H9 (cell line): ENCODE data around the gene LPP. TPM values are rescaled to one million over a fixed set of nuclear protein-coding genes. Genes with fewer than 3 reads are reported as not detected.

Experiments
- DNase-seq: peaks from one replicate; pipeline ENCODE4 v3.0.0-alpha.2; 2017
- H2AFZ ChIP-seq: one replicate; pipeline ENCODE4 v1.6.1; 2013; ENCODE audit warnings: mild to moderate bottlenecking, low read length, control low read depth, moderate library complexity
- H2AK5ac ChIP-seq: 2 replicates; pipeline ENCODE4 v1.6.1; 2013; ENCODE audit warnings: low read length, control low read depth, mixed read lengths; ENCODE audit not compliant: insufficient read length
- H2BK120ac ChIP-seq: one replicate; pipeline ENCODE4 v1.6.1; 2013; ENCODE audit warnings: low read depth, mild to moderate bottlenecking, low read length, control low read depth, inconsistent platforms; ENCODE audit not compliant: poor library complexity, severe bottlenecking
- H2BK12ac ChIP-seq: 2 replicates; pipeline ENCODE4 v1.6.1; 2013; ENCODE audit warnings: low read length, control low read depth, mixed read lengths, low read depth; ENCODE audit not compliant: insufficient read length
- H2BK15ac ChIP-seq: 2 replicates; pipeline ENCODE4 v1.6.1; 2013; ENCODE audit warnings: low read depth, low read length, control low read depth
- H2BK20ac ChIP-seq: one replicate; pipeline ENCODE4 v1.6.1; 2013; ENCODE audit warnings: low read depth, mild to moderate bottlenecking, low read length, control low read depth, inconsistent platforms; ENCODE audit not compliant: poor library complexity, severe bottlenecking
- H2BK5ac ChIP-seq: 2 replicates; pipeline ENCODE4 v1.6.1; 2013; ENCODE audit warnings: low read length, control low read depth, mixed read lengths; ENCODE audit not compliant: insufficient read length
- H3K14ac ChIP-seq: 2 replicates; pipeline ENCODE4 v1.6.1; 2013; ENCODE audit warnings: low read length, control low read depth; ENCODE audit not compliant: insufficient read depth
- H3K18ac ChIP-seq: 2 replicates; pipeline ENCODE4 v1.6.1; 2013; ENCODE audit warnings: low read depth, mild to moderate bottlenecking, mixed read lengths, low read length, control low read depth; ENCODE audit not compliant: insufficient read length
- H3K23ac ChIP-seq: 2 replicates; pipeline ENCODE4 v1.6.1; 2013; ENCODE audit warnings: low read length, control low read depth, mixed read lengths, low read depth; ENCODE audit not compliant: insufficient read length
- H3K23me2 ChIP-seq: 2 replicates; pipeline ENCODE4 v1.6.1; 2013; ENCODE audit warnings: low read depth, mild to moderate bottlenecking, mixed read lengths, low read length, control low read depth; ENCODE audit not compliant: insufficient read length, poor library complexity, severe bottlenecking
- H3K27ac ChIP-seq: 2 replicates; pipeline ENCODE4 v1.5.1; 2013; ENCODE audit warnings: low read length, control low read depth, mixed read lengths, low read depth; ENCODE audit not compliant: insufficient read length
- H3K27me3 ChIP-seq: 2 replicates; pipeline ENCODE4 v1.6.1; 2013; ENCODE audit warnings: low read length, control low read depth, inconsistent platforms; ENCODE audit not compliant: insufficient read depth
- H3K4ac ChIP-seq: 2 replicates; pipeline ENCODE4 v1.6.1; 2013; ENCODE audit warnings: low read depth, mild to moderate bottlenecking, control low read depth, inconsistent platforms, low read length, moderate library complexity
- H3K4me1 ChIP-seq: 2 replicates; pipeline ENCODE4 v1.6.1; 2013; ENCODE audit warnings: low read length, control low read depth, inconsistent platforms; ENCODE audit not compliant: insufficient read depth
- H3K4me2 ChIP-seq: 2 replicates; pipeline ENCODE4 v1.6.1; 2013; ENCODE audit warnings: low read length, control low read depth, mixed read lengths; ENCODE audit not compliant: insufficient read length, insufficient read depth
- H3K56ac ChIP-seq: 2 replicates; pipeline ENCODE4 v1.6.1; 2013; ENCODE audit warnings: low read depth, mild to moderate bottlenecking, mixed read lengths, low read length, control low read depth; ENCODE audit not compliant: insufficient read length
- H3K79me1 ChIP-seq: 2 replicates; pipeline ENCODE4 v1.6.1; 2013; ENCODE audit warnings: low read depth, mild to moderate bottlenecking, moderate library complexity, low read length, control low read depth, inconsistent platforms; ENCODE audit not compliant: insufficient read depth, poor library complexity, severe bottlenecking
- H3K79me2 ChIP-seq: 2 replicates; pipeline ENCODE4 v1.6.1; 2013; ENCODE audit warnings: low read length, control low read depth, inconsistent platforms; ENCODE audit not compliant: insufficient read depth
- H3K9ac ChIP-seq: 2 replicates; pipeline ENCODE4 v1.6.1; 2013; ENCODE audit warnings: low read length, control low read depth, mixed read lengths; ENCODE audit not compliant: insufficient read length; ENCODE audit errors: extremely low read depth
- H3K9me3 ChIP-seq: one replicate; pipeline ENCODE4 v1.6.1; 2013; ENCODE audit warnings: low read depth, low read length, inconsistent platforms; ENCODE audit not compliant: control insufficient read depth
- H3T11ph ChIP-seq: one replicate; pipeline ENCODE4 v1.6.1; 2013; ENCODE audit warnings: mild to moderate bottlenecking, low read length, control low read depth, inconsistent platforms
- H4K20me1 ChIP-seq: one replicate; pipeline ENCODE4 v1.6.1; 2013; ENCODE audit not compliant: control insufficient read depth, insufficient read length, insufficient read depth
- H4K5ac ChIP-seq: 2 replicates; pipeline ENCODE4 v1.6.1; 2013; ENCODE audit warnings: low read depth, mild to moderate bottlenecking, mixed read lengths, low read length, control low read depth; ENCODE audit not compliant: insufficient read length
- H4K8ac ChIP-seq: replicated peaks from 2 replicates; pipeline ENCODE4 v1.6.1; 2013; ENCODE audit warnings: low read length, control low read depth, mixed read lengths, low read depth; ENCODE audit not compliant: insufficient read length
- H4K91ac ChIP-seq: 2 replicates; pipeline ENCODE4 v1.6.1; 2013; ENCODE audit warnings: low read depth, mild to moderate bottlenecking, moderate library complexity, mixed read lengths, low read length, control low read depth; ENCODE audit not compliant: insufficient read length
- H3K27ac Mint-ChIP-seq, 3 experiments: 2 replicates in 2 of 3; 3 replicates in 1 of 3; pipeline ENCODE4 v1.8.0; 2020 to 2021; ENCODE audit warnings: mixed read lengths in 3 of 3, mild to moderate bottlenecking in 1 of 3, moderate library complexity in 1 of 3
- H3K27me3 Mint-ChIP-seq: 2 replicates; pipeline ENCODE4 v1.8.0; 2021; ENCODE audit warnings: low read depth, mild to moderate bottlenecking, moderate library complexity, mixed read lengths
- H3K36me3 Mint-ChIP-seq, 3 experiments: 2 replicates in 2 of 3; 3 replicates in 1 of 3; pipeline ENCODE4 v1.8.0; 2020 to 2021; ENCODE audit warnings: low read depth in 3 of 3, mixed read lengths in 3 of 3; ENCODE audit not compliant: insufficient read depth in 1 of 3
- H3K4me1 Mint-ChIP-seq, 2 experiments: 2 replicates each; pipeline ENCODE4 v1.8.0; 2020; ENCODE audit warnings: mixed read lengths in 2 of 2
- H3K4me3 Mint-ChIP-seq, 2 experiments: 2 replicates in 1 of 2; 3 replicates in 1 of 2; pipeline ENCODE4 v1.8.0; 2020 to 2021; ENCODE audit warnings: mild to moderate bottlenecking in 2 of 2, mixed read lengths in 2 of 2, moderate library complexity in 1 of 2
- H3K9me3 Mint-ChIP-seq, 2 experiments: 2 replicates in 1 of 2; 3 replicates in 1 of 2; pipeline ENCODE4 v1.8.0; 2020; ENCODE audit warnings: mild to moderate bottlenecking in 2 of 2, mixed read lengths in 2 of 2, moderate library complexity in 1 of 2
- CTCF ChIP-seq: fragments of 200-600 bp; sonication (generic); conservative IDR thresholded peaks from 3 replicates; pipeline ENCODE4 v1.8.0; 2021; ENCODE audit warnings: antibody characterized with exemption, mild to moderate bottlenecking
- WGBS: extraction: QIAGEN DNeasy Blood & Tissue Kit; methylation state at CpG from one replicate; pipeline ENCODE4 v1.1.7; 2013; ENCODE audit warnings: missing lambda C conversion rate, low lambda C conversion rate, mixed read lengths; ENCODE audit not compliant: insufficient read length; ENCODE audit errors: extremely low coverage; 5-methylcytosine and 5-hydroxymethylcytosine counted together
- total RNA-seq: library from RNA; stranded (reverse); gene quantifications from 2 replicates; pipeline ENCODE4 v1.2.1, GENCODE V29; 2021

Gene LPP
- total RNA-seq, 1 experiment from 2014 or later, result 64.6 TPM

GRCh38 chr3:188215129-188215528 is 61.2 kb downstream of the LPP start:
- no peaks in the 10 kb centered on the region for H3K9me3 ChIP-seq
- Mint-ChIP-seq H3K9me3 (no peaks in the 10 kb centered on the region), H3K4me3 (no peak overlapping the region; a peak in 1 of 5 replicates), H3K27ac (no peak overlapping the region), H3K36me3 (peaks cover 0 to 5% (median 0%) of the 10 kb centered on the region in 3 experiments; a peak in 3 of 7 replicates), H3K4me1 (peaks cover 31 to 32% of the 10 kb centered on the region in 2 experiments), H3K27me3 (no peaks in the 10 kb centered on the region)
- no peak overlapping the region for H2BK5ac ChIP-seq
- no peaks in the 10 kb centered on the region for H3K79me1 ChIP-seq
- H3K9ac ChIP-seq, result no peak overlapping the region
- H2BK12ac ChIP-seq, result no peak overlapping the region
- H3K27me3 ChIP-seq, result no peaks in the 10 kb centered on the region
- H2BK20ac ChIP-seq, result no peak overlapping the region
- H2BK120ac ChIP-seq, result no peak overlapping the region
- H3K23me2 ChIP-seq, result no peaks in the 10 kb centered on the region
- peaks cover 8% of the 10 kb centered on the region; the same call in 1 of the 2 replicates for H3K79me2 ChIP-seq
- no peak for TF ChIP-seq CTCF
- no peak overlapping the region for H2AK5ac ChIP-seq
- H3K4ac ChIP-seq, result no peak overlapping the region
- no peaks in the 10 kb centered on the region for H4K20me1 ChIP-seq
- no peak overlapping the region for H3K23ac ChIP-seq
- H2AFZ ChIP-seq, result no peak overlapping the region
- no CpG with 5 or more reads among the region's 2 CpGs for WGBS
- no peak overlapping the region for H3K4me2 ChIP-seq
- no peak overlapping the region for H2BK15ac ChIP-seq
- H3K4me1 ChIP-seq, result peaks cover 12% of the 10 kb centered on the region
- H3K27ac ChIP-seq, result no peak overlapping the region
- H4K5ac ChIP-seq, result no peak overlapping the region
- no peak for DNase-seq
- H3K56ac ChIP-seq, result no peak overlapping the region
- no peak overlapping the region for H4K91ac ChIP-seq
- H4K8ac ChIP-seq, result no peak overlapping the region
- H3T11ph ChIP-seq, result no peak overlapping the region
- no peak overlapping the region for H3K14ac ChIP-seq
- no peak overlapping the region for H3K18ac ChIP-seq
